DOHH2 (cell line): ENCODE results near the gene MGAT4D.

Source experiments
- EZH2phosphoT487 ChIP-seq: fragments of 200-600 bp; sonication (generic); IDR thresholded peaks from 2 replicates; pipeline ENCODE4 v1.6.1; 2017; ENCODE audit warnings: borderline replicate concordance, mild to moderate bottlenecking, antibody characterized with exemption, low read length, moderate library complexity, mixed read lengths
- TF ChIP-seq, protein P1 (sequence below): fragments of 200-600 bp; sonication (generic); IDR thresholded peaks from one replicate; pipeline ENCODE4 v1.5.1; 2014; ENCODE audit warnings: antibody characterized with exemption, mild to moderate bottlenecking, low read depth, low read length; ENCODE audit not compliant: poor library complexity, severe bottlenecking

GRCh38 chr4:140406292-140406691, 91.8 kb downstream of the MGAT4D start:
- TF ChIP-seq, protein P1, sequence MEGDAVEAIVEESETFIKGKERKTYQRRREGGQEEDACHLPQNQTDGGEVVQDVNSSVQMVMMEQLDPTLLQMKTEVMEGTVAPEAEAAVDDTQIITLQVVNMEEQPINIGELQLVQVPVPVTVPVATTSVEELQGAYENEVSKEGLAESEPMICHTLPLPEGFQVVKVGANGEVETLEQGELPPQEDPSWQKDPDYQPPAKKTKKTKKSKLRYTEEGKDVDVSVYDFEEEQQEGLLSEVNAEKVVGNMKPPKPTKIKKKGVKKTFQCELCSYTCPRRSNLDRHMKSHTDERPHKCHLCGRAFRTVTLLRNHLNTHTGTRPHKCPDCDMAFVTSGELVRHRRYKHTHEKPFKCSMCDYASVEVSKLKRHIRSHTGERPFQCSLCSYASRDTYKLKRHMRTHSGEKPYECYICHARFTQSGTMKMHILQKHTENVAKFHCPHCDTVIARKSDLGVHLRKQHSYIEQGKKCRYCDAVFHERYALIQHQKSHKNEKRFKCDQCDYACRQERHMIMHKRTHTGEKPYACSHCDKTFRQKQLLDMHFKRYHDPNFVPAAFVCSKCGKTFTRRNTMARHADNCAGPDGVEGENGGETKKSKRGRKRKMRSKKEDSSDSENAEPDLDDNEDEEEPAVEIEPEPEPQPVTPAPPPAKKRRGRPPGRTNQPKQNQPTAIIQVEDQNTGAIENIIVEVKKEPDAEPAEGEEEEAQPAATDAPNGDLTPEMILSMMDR, result no peak
- no peak for TF ChIP-seq EZH2phosphoT487
